Coronary artery (tissue), 2 donors: ENCODE results near the gene IYD.

ENCODE experiments used
- DNase-seq: peaks from one replicate; pipeline ENCODE4 v3.0.0-alpha.2; 2017; ENCODE audit warnings: low spot score
- H3K27ac ChIP-seq, 2 donors: fragments of 200-600 bp; sonication (generic); one replicate each; pipeline ENCODE4 v1.5.1; 2016 to 2019
- H3K4me3 ChIP-seq: fragments of 200-600 bp; sonication (generic); 2 replicates; pipeline ENCODE4 v1.5.1; 2016; ENCODE audit warnings: mild to moderate bottlenecking, moderate library complexity
- TF ChIP-seq, protein P1 (sequence below): fragments of 200-600 bp; sonication (generic); IDR thresholded peaks from one replicate; pipeline ENCODE4 v1.5.1; 2019; ENCODE audit warnings: antibody characterized with exemption

IYD gene

DNA sequence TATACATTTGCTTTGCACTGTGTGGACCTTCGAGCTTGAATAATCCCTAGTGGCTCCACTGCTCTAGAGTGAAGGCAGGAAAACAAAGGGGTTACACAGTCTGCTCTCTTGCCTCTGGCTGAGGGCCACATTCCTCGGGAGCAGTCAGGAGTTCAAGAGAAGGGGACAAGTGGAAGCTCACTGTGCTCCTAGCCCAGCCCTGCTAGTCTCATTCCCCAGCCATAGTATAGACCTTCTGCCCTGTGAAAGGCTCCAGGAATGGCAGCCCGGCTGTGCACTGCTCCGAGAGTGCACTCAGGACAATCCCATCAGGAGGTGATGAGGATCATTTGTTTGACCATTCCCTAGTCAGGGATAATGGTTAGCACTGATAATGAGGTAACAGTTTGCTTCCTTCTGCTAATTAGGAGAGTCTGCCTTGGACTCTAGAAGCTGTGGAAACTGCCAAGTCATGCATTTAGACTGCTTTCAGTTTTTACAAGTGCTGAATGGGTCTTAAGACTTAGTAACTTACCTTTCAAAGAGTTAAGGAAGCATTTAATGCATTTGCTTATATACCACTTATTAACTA, 8.5 kb downstream of the IYD start:
- no peak overlapping the region for H3K4me3 ChIP-seq
- H3K27ac ChIP-seq = no peak overlapping the region
- TF ChIP-seq, protein P1, sequence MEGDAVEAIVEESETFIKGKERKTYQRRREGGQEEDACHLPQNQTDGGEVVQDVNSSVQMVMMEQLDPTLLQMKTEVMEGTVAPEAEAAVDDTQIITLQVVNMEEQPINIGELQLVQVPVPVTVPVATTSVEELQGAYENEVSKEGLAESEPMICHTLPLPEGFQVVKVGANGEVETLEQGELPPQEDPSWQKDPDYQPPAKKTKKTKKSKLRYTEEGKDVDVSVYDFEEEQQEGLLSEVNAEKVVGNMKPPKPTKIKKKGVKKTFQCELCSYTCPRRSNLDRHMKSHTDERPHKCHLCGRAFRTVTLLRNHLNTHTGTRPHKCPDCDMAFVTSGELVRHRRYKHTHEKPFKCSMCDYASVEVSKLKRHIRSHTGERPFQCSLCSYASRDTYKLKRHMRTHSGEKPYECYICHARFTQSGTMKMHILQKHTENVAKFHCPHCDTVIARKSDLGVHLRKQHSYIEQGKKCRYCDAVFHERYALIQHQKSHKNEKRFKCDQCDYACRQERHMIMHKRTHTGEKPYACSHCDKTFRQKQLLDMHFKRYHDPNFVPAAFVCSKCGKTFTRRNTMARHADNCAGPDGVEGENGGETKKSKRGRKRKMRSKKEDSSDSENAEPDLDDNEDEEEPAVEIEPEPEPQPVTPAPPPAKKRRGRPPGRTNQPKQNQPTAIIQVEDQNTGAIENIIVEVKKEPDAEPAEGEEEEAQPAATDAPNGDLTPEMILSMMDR = no peak
- no peak for DNase-seq

DNA sequence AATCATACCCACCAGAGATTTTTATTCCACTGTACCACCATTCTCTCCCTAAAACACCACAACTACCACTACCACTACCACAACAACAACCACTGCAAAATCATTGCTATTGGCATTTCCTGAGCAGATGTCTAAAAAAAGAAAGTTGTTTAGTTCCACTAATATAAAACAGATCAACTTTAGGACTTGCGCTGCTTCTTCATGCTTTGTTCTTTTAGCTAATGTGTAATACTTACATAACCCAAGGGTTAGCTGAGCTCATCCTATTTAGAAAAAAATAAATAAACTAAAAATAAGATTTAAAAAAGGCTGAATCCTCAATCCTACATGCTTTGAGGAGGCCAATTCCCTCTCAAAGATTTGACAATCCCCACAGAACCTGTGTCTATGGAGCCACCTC, 11.4 kb downstream of the IYD start:
- no peak for DNase-seq
- TF ChIP-seq, protein P1 = no peak
- H3K27ac ChIP-seq = no peak overlapping the region
- no peak overlapping the region for H3K4me3 ChIP-seq

DNA sequence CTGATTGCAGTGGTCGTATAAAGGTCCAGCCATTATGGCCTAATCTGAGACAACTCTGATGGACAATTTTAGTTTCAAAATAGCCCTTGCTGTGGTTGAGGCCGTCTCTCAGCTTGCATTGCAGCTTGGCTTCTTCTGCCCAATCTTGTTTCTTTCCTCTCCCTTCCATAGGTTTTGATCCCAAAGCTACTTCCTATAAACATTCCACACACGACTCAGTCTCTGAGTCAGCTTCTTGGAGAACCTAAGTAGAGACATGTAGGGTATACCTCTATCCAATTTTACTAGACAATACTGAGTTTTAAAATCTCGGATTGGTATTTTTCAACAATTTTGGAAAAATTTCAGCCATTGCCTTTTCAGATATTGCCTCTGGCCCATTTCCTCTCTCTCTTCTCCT, 13.4 kb downstream of the IYD start:
- DNase-seq = no peak

DNA sequence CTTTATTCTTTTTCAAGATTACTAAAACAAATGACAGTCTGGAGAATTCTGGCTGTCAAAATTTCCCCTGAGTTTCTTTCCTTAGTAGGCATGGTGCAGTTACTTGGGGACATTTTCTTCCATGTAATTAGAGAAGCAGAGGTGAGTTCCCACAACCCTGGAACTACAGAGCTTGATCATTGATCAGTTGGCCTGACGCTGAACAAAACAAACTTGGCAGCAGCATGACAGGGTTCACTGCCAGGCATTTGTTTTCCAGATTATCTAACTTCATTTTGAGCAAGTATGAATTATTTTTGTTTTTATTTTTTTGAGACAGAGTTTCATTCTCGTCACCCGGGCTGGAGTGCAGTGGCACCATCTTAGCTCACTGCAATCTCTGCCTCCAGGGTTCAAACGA, 22.6 kb downstream of the IYD start:
- DNase-seq = no peak
- no peak overlapping the region for H3K4me3 ChIP-seq
- TF ChIP-seq, protein P1 = no peak
- no peak overlapping the region for H3K27ac ChIP-seq

More for the DNA sequence above, 13.4 kb downstream of the IYD start:
- TF ChIP-seq, protein P1 = no peak
- H3K27ac ChIP-seq = no peak overlapping the region
- no peak overlapping the region for H3K4me3 ChIP-seq

DNA sequence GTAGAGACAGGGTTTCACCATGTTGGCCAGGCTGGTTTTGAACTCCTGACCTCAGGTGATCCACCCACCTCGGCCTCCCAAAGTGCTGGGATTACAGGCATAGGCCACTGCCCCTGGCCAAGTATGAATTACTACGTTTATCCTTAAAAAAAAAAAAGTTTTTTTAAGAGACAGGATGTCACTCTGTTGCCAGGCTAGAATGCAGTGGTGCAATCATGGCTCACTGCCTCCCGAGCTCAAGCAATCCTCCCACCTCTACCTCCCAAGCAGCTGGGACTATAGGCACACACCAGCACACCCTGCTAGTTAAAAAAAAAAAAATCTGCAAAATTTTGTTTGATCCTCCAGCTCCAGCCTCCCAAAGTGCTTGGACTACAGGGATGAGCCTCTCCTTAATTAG, 23.1 kb downstream of the IYD start:
- no peak for DNase-seq
- TF ChIP-seq, protein P1 = no peak
- Histone ChIP-seq H3K27ac (no peak overlapping the region), H3K4me3 (no peak overlapping the region)

DNA sequence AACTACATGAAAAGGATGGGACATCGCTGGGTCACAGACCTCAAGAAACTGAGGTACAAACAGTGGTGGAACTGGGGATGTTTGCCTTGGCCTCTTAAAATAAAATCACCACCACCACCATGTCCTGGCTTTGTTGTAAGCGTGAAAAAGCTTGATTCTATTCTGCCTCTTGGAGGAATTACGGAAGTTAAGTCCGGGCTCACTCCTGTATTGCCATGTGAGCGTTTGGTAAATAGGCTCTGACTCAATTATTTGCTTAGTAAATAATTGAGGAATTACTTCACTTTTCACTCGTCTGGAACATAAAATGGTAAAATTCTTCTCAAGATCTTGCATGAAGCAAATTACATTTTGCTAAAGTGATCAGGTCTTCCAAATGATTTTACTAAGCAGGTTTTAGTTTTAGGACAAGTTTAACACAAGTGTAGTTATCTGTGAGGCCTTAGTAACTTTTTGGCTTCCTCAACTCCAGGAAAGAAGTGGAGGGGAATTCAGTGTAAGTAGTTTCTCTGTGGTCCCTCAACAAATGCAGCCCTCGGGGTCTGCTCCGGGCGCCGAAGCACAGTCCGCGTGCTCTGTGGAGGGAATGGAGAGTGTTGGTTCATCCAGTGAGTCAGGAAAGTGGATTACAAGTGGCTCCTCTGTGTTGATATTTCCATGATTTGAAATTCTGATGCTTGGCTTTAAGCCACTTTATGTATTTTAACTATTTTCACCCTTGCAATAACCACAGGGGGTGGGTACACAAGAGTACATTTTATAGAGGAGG, 23.8 kb downstream of the IYD start:
- DNase-seq = no peak
- H3K27ac ChIP-seq = no peak overlapping the region
- TF ChIP-seq, protein P1 = no peak
- no peak overlapping the region for H3K4me3 ChIP-seq
